HTERT RPE-1 (cell line): ENCODE results near the gene CHRNA4.

ENCODE experiments used
- in situ Hi-C: fragments of 300-500 bp; cut with MboI; formaldehyde crosslinking; loops from 4 replicates; pipeline ENCODE4 v1.14.3; 2020; ENCODE audit warnings: low sequenced_read_pairs

CHRNA4 gene

GRCh38 chr20:63364801-63365585, 3.8 kb upstream of the CHRNA4 start:
- in situ Hi-C loops: no loop called here

GRCh38 chr20:63363981-63364561, 2.9 kb upstream of the CHRNA4 start:
- in situ Hi-C loops: no loop called here

GRCh38 chr20:63363013-63363957, 2.1 kb upstream of the CHRNA4 start:
- in situ Hi-C loops: no loop called here

GRCh38 chr20:63362436-63363009, 1.4 kb upstream of the CHRNA4 start:
- in situ Hi-C loops: no loop called here

- in situ Hi-C loops: no loop called here
These were observed 628 bp upstream of the CHRNA4 start for GRCh38 chr20:63361519-63362435.

- in situ Hi-C loops: no loop called here
These were observed 956 bp downstream of the CHRNA4 start for GRCh38 chr20:63359937-63360849.

- in situ Hi-C loops: no loop called here
These were observed 1.8 kb downstream of the CHRNA4 start for GRCh38 chr20:63359164-63359934.

- in situ Hi-C loops: no loop called here
These were observed 2.9 kb downstream of the CHRNA4 start for GRCh38 chr20:63357921-63358905.

GRCh38 chr20:63356931-63357879, 3.9 kb downstream of the CHRNA4 start:
- in situ Hi-C loops: no loop called here

- in situ Hi-C loops: no loop called here
These were observed 4.6 kb downstream of the CHRNA4 start for GRCh38 chr20:63356511-63356910.

- in situ Hi-C loops: no loop called here
These were observed 5.3 kb downstream of the CHRNA4 start for GRCh38 chr20:63355781-63356295.

GRCh38 chr20:63354636-63355350, 6.4 kb downstream of the CHRNA4 start:
- in situ Hi-C loops: no loop called here

- in situ Hi-C loops: no loop called here
These were observed 8.3 kb downstream of the CHRNA4 start for GRCh38 chr20:63352811-63353221.

GRCh38 chr20:63351811-63352591, 9.1 kb downstream of the CHRNA4 start:
- in situ Hi-C loops: no loop called here
